Measurements from ENCODE around the gene METTL25B. TPM values are rescaled to one million over a fixed set of nuclear protein-coding genes. Genes with fewer than 3 reads are reported as not detected.

The METTL25B gene
- total RNA-seq, 1 experiment from 2014 or later, result 52.7 TPM

GRCh38 chr1:156775799-156776198 lies 47.5 kb downstream of the METTL25B start:
- Mint-ChIP-seq H3K27ac (ENCODE audit: unreplicated experiment) (no peak overlapping the region), H3K4me1 (ENCODE audit: low read depth, unreplicated experiment) (peaks cover 43% of the 10 kb centered on the region)
- DNase-seq, result no peak

DNA sequence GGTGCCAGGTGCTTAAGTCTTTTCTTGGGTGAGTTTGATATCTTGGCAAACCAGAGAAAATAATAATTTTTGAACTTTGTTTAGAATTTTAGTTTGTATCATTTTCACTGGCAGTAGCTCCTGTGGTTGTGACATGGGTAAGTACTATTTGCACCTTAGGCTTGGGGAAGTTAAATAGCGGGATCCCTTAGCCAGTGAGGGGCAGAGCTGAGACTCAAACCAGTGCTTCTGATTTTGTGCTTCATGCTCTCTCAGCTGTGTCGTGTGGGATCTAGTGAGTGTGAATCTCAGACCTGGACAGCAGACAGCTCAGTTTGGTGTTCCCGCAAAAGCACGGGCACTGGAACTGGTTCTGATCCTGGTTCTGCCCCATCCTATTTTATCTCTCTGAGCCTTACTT lies 48.7 kb downstream of the METTL25B start:
- intact Hi-C loops (cut with micrococcal nuclease; ENCODE audit: unreplicated experiment), result no loop called here
- Mint-ChIP-seq H3K4me1 (ENCODE audit: low read depth, unreplicated experiment) (peaks cover 44% of the 10 kb centered on the region), H3K9me3 (ENCODE audit: low read depth, unreplicated experiment) (no peaks in the 10 kb centered on the region), H3K27me3 (ENCODE audit: unreplicated experiment) (no peaks in the 10 kb centered on the region), H3K4me3 (ENCODE audit: low read depth, unreplicated experiment) (no peak overlapping the region), H3K36me3 (ENCODE audit: insufficient read depth, unreplicated experiment) (peaks cover 46% of the 10 kb centered on the region), H3K27ac (ENCODE audit: unreplicated experiment) (no peak overlapping the region)
- no peak for DNase-seq
- TF ChIP-seq, protein P1, sequence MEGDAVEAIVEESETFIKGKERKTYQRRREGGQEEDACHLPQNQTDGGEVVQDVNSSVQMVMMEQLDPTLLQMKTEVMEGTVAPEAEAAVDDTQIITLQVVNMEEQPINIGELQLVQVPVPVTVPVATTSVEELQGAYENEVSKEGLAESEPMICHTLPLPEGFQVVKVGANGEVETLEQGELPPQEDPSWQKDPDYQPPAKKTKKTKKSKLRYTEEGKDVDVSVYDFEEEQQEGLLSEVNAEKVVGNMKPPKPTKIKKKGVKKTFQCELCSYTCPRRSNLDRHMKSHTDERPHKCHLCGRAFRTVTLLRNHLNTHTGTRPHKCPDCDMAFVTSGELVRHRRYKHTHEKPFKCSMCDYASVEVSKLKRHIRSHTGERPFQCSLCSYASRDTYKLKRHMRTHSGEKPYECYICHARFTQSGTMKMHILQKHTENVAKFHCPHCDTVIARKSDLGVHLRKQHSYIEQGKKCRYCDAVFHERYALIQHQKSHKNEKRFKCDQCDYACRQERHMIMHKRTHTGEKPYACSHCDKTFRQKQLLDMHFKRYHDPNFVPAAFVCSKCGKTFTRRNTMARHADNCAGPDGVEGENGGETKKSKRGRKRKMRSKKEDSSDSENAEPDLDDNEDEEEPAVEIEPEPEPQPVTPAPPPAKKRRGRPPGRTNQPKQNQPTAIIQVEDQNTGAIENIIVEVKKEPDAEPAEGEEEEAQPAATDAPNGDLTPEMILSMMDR (IDR thresholded peaks at IDR 0.05; ENCODE audit: unreplicated experiment), result no peak
- BruUV-seq (replicated peaks), result no TSS peak
- CTCF ChIA-PET, result no interaction called here

More at GRCh38 chr1:156775799-156776198, 47.5 kb downstream of the METTL25B start:
- TF ChIP-seq, protein P1 (IDR thresholded peaks at IDR 0.05; ENCODE audit: unreplicated experiment), result no peak
- H3K4me3 Mint-ChIP-seq (ENCODE audit: low read depth, unreplicated experiment), result no peak overlapping the region
- no peaks in the 10 kb centered on the region for H3K27me3 Mint-ChIP-seq (ENCODE audit: unreplicated experiment)
- BruUV-seq (replicated peaks), result no TSS peak
- intact Hi-C loops (cut with micrococcal nuclease; ENCODE audit: unreplicated experiment), result no loop called here
- no peaks in the 10 kb centered on the region for H3K9me3 Mint-ChIP-seq (ENCODE audit: low read depth, unreplicated experiment)
- CTCF ChIA-PET, result interaction anchor here (0.7 kb wide), 1 partner anchor 49 kb away, joined by 3 read pairs; no protein-coding TSS in a partner anchor
- H3K36me3 Mint-ChIP-seq (ENCODE audit: insufficient read depth, unreplicated experiment), result peaks cover 46% of the 10 kb centered on the region

DNA sequence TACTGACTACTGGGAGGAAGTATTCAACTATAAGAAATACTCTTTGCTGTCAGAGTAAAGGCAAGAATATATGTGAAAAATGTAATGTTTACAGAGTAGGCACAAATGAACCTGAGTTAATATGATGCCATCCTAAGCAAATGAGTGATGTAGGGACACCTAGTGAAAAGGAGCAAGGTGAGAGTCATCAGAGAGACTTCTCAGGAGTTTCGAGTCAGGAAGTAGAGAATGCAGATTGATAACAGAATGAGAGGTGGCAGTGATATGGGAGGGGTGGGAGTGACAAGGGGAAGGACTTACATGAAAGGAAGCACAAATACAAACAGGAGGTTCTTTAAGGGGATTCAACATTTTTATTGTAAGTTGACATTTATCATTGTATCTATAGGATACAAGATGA lies 49.3 kb downstream of the METTL25B start:
- DNase-seq, result no peak
- H3K27ac Mint-ChIP-seq (ENCODE audit: unreplicated experiment), result no peak overlapping the region
- CTCF ChIA-PET, result no interaction called here
- TF ChIP-seq, protein P1 (IDR thresholded peaks at IDR 0.05; ENCODE audit: unreplicated experiment), result no peak
- peaks cover 41% of the 10 kb centered on the region for H3K4me1 Mint-ChIP-seq (ENCODE audit: low read depth, unreplicated experiment)
- H3K27me3 Mint-ChIP-seq (ENCODE audit: unreplicated experiment), result no peaks in the 10 kb centered on the region
- BruUV-seq (replicated peaks), result no TSS peak
- H3K9me3 Mint-ChIP-seq (ENCODE audit: low read depth, unreplicated experiment), result no peaks in the 10 kb centered on the region
- H3K36me3 Mint-ChIP-seq (ENCODE audit: insufficient read depth, unreplicated experiment), result peaks cover 45% of the 10 kb centered on the region
- no peak overlapping the region for H3K4me3 Mint-ChIP-seq (ENCODE audit: low read depth, unreplicated experiment)
- intact Hi-C loops (cut with micrococcal nuclease; ENCODE audit: unreplicated experiment), result no loop called here

DNA sequence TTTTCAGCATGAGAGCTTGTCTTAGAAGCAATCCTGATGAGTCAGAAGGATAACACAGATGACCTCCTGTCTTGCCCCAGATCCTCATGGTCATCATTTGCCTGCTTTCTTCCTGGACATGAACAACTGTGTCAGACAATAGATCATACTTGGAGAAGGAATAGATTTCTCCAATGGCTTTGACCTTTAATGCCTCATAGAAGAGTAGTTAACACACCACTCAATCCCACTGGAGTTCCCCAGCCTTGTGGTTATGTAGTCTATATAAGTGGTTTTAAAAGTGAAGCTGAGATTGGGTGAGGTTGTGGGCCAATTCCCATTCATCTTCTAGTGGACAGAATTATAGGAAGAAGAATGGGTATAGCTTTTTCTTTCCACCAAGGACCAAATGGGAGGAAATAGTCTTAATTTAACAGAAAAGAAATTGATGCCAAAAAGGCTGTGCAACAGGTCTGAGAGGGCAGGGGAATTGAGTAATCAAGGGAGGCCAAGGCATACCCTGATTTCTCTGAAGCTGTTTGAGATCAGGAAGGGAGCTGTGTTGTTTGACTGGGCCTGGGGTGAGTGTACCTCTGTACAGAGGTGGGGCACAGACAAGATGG lies 53.4 kb downstream of the METTL25B start:
- Mint-ChIP-seq H3K4me1 (ENCODE audit: low read depth, unreplicated experiment) (peaks cover 26% of the 10 kb centered on the region), H3K27ac (ENCODE audit: unreplicated experiment) (no peak overlapping the region), H3K9me3 (ENCODE audit: low read depth, unreplicated experiment) (no peaks in the 10 kb centered on the region), H3K27me3 (ENCODE audit: unreplicated experiment) (no peaks in the 10 kb centered on the region), H3K36me3 (ENCODE audit: insufficient read depth, unreplicated experiment) (peaks cover 45% of the 10 kb centered on the region), H3K4me3 (ENCODE audit: low read depth, unreplicated experiment) (no peak overlapping the region)
- no peak for DNase-seq
- CTCF ChIA-PET, result interaction anchor here (0.7 kb wide), 1 partner anchor 297 kb away, joined by 3 read pairs; no protein-coding TSS in a partner anchor
- TF ChIP-seq, protein P1 (IDR thresholded peaks at IDR 0.05; ENCODE audit: unreplicated experiment), result no peak
- intact Hi-C loops (cut with micrococcal nuclease; ENCODE audit: unreplicated experiment), result no loop called here
- BruUV-seq (replicated peaks), result no TSS peak

Data from Calu3 (cell line).